Measurements from ENCODE around the gene CARMIL1. TPM values are rescaled to one million over a fixed set of nuclear protein-coding genes. Genes with fewer than 3 reads are reported as not detected.

The CARMIL1 gene
- total RNA-seq, 1 donor from 2014 or later, result 15.7 TPM

GRCh38 chr6:25558155-25558817, 279.1 kb downstream of the CARMIL1 start:
- Mint-ChIP-seq H3K36me3 (no peaks in the 10 kb centered on the region), H3K9me3 (no peaks in the 10 kb centered on the region), H3K4me3 (no peak overlapping the region), H3K4me1 (peaks cover 13% of the 10 kb centered on the region), H3K27ac (no peak overlapping the region), H3K27me3 (ENCODE audit: low read depth) (no peaks in the 10 kb centered on the region)
- DNase-seq (ENCODE audit: low spot score in 2 of 2, unreplicated experiment in 2 of 2), result no peak
- TF ChIP-seq CTCF (IDR thresholded peaks at IDR 0.05; ENCODE audit: unreplicated experiment), result no peak

GRCh38 chr6:25560865-25561264, 281.7 kb downstream of the CARMIL1 start:
- no peak for TF ChIP-seq CTCF (IDR thresholded peaks at IDR 0.05; ENCODE audit: unreplicated experiment)
- Mint-ChIP-seq H3K4me1 (peaks cover 5% of the 10 kb centered on the region), H3K4me3 (no peak overlapping the region), H3K36me3 (no peaks in the 10 kb centered on the region), H3K9me3 (no peaks in the 10 kb centered on the region), H3K27me3 (ENCODE audit: low read depth) (no peaks in the 10 kb centered on the region), H3K27ac (no peak overlapping the region)
- DNase-seq (ENCODE audit: low spot score in 2 of 2, unreplicated experiment in 2 of 2), result no peak

GRCh38 chr6:25564943-25565342, 285.8 kb downstream of the CARMIL1 start:
- DNase-seq (ENCODE audit: low spot score in 2 of 2, unreplicated experiment in 2 of 2), result no peak
- Mint-ChIP-seq H3K36me3 (no peaks in the 10 kb centered on the region), H3K27me3 (ENCODE audit: low read depth) (no peaks in the 10 kb centered on the region), H3K4me1 (no peaks in the 10 kb centered on the region), H3K27ac (no peak overlapping the region), H3K4me3 (no peak overlapping the region), H3K9me3 (no peaks in the 10 kb centered on the region)
- TF ChIP-seq CTCF (IDR thresholded peaks at IDR 0.05; ENCODE audit: unreplicated experiment), result no peak

- no peak for TF ChIP-seq CTCF (IDR thresholded peaks at IDR 0.05; ENCODE audit: unreplicated experiment)
- no peaks in the 10 kb centered on the region for H3K27me3 Mint-ChIP-seq (ENCODE audit: low read depth)
- no peaks in the 10 kb centered on the region for H3K36me3 Mint-ChIP-seq
- no peak overlapping the region for H3K27ac Mint-ChIP-seq
- H3K9me3 Mint-ChIP-seq, result no peaks in the 10 kb centered on the region
- DNase-seq (ENCODE audit: low spot score in 2 of 2, unreplicated experiment in 2 of 2), result no peak
- H3K4me1 Mint-ChIP-seq, result peaks cover 3% of the 10 kb centered on the region
- no peak overlapping the region for H3K4me3 Mint-ChIP-seq
These were observed 291.4 kb downstream of the CARMIL1 start for GRCh38 chr6:25570578-25570977.

GRCh38 chr6:25576919-25577318, 297.7 kb downstream of the CARMIL1 start:
- no peak for TF ChIP-seq CTCF (IDR thresholded peaks at IDR 0.05; ENCODE audit: unreplicated experiment)
- Mint-ChIP-seq H3K36me3 (no peaks in the 10 kb centered on the region), H3K4me1 (peaks cover 23% of the 10 kb centered on the region), H3K27me3 (ENCODE audit: low read depth) (no peaks in the 10 kb centered on the region), H3K27ac (no peak overlapping the region), H3K4me3 (no peak overlapping the region), H3K9me3 (no peaks in the 10 kb centered on the region)
- DNase-seq (ENCODE audit: low spot score in 2 of 2, unreplicated experiment in 2 of 2), result no peak

GRCh38 chr6:25578538-25578937, 299.4 kb downstream of the CARMIL1 start:
- DNase-seq (ENCODE audit: low spot score in 2 of 2, unreplicated experiment in 2 of 2), result no peak
- no peak for TF ChIP-seq CTCF (IDR thresholded peaks at IDR 0.05; ENCODE audit: unreplicated experiment)
- no peak overlapping the region for H3K27ac Mint-ChIP-seq
- H3K27me3 Mint-ChIP-seq (ENCODE audit: low read depth), result no peaks in the 10 kb centered on the region
- no peaks in the 10 kb centered on the region for H3K36me3 Mint-ChIP-seq
- H3K4me3 Mint-ChIP-seq, result no peak overlapping the region
- H3K4me1 Mint-ChIP-seq, result peaks cover 23% of the 10 kb centered on the region
- H3K9me3 Mint-ChIP-seq, result no peaks in the 10 kb centered on the region

Measured in mesothelial cell of epicardium (in vitro differentiated cells).